Measurements from ENCODE around the gene TSC22D4.

- no peak for TF ChIP-seq POLR2A (IDR thresholded peaks at IDR 0.05)
- TF ChIP-seq CTCF (IDR thresholded peaks at IDR 0.05), result no peak
Observed at GRCh38 chr7:100513212-100513810, 34.3 kb upstream of the TSC22D4 start.

Data from lower leg skin (tissue), 3 donors.